NCI-H146 (cell line): ENCODE results near the gene CCDC144A.
"Not testable (repeated sequence)": the region's sequence is repeated elsewhere in the genome, so short reads cannot be mapped to it uniquely, and the experiment has no call there.

Experiments
- DNase-seq: peaks from one replicate; lab custom pipeline; 2025; lab: John Stamatoyannopoulos, UW

Gene CCDC144A

GRCh38 chr17:16689731-16690281 is at the start of gene CCDC144A:
TSS of gene CCDC144A (plus strand) at chr17:16690241. CDS start at chr17:16690401, 160 bp downstream.
- DNase-seq, result not testable (repeated sequence)

- no peak for DNase-seq
Measured at GRCh38 chr17:16649585-16649984, 40.5 kb upstream of the CCDC144A start.

GRCh38 chr17:16652252-16652651 is 37.8 kb upstream of the CCDC144A start:
- no peak for DNase-seq

GRCh38 chr17:16652847-16653366 is 37.1 kb upstream of the CCDC144A start:
- peak; percentile 5 for DNase-seq

GRCh38 chr17:16653367-16654041 is 36.5 kb upstream of the CCDC144A start, which contains the start of gene ZNF624:
TSS of gene ZNF624 (minus strand) at chr17:16653850.
- DNase-seq, result peak; percentile 95

GRCh38 chr17:16661217-16661616 is 28.8 kb upstream of the CCDC144A start:
- no peak for DNase-seq

- DNase-seq, result no peak
Measured at GRCh38 chr17:16662936-16663335, 27.1 kb upstream of the CCDC144A start.

GRCh38 chr17:16666553-16666906 is 23.5 kb upstream of the CCDC144A start:
- not testable (repeated sequence) for DNase-seq

GRCh38 chr17:16666907-16667636 is 23.0 kb upstream of the CCDC144A start:
- DNase-seq, result peak; percentile 30

GRCh38 chr17:16676676-16677268 is 13.3 kb upstream of the CCDC144A start:
- DNase-seq, result no peak

- peak; percentile 51 for DNase-seq
Measured at GRCh38 chr17:16683290-16684138, 6.5 kb upstream of the CCDC144A start.

- DNase-seq, result not testable (repeated sequence)
Measured at GRCh38 chr17:16686019-16686418, 4.0 kb upstream of the CCDC144A start.

- not testable (repeated sequence) for DNase-seq
Measured at GRCh38 chr17:16687151-16687550, 2.9 kb upstream of the CCDC144A start.

- DNase-seq, result not testable (repeated sequence)
Measured at GRCh38 chr17:16690447-16690846, 406 bp downstream of the CCDC144A start.

GRCh38 chr17:16697603-16698002 is 7.6 kb downstream of the CCDC144A start:
- DNase-seq, result not testable (repeated sequence)

GRCh38 chr17:16745492-16746203 is 55.6 kb downstream of the CCDC144A start:
- DNase-seq, result peak; percentile 5

- DNase-seq, result peak; percentile 31
Measured at GRCh38 chr17:16746571-16746970, 56.5 kb downstream of the CCDC144A start.

GRCh38 chr17:16750515-16750914 is 60.5 kb downstream of the CCDC144A start:
- not testable (repeated sequence) for DNase-seq

- peak; percentile 16 for DNase-seq
Measured at GRCh38 chr17:16751224-16751923, 61.3 kb downstream of the CCDC144A start.

- not testable (repeated sequence) for DNase-seq
Measured at GRCh38 chr17:16751924-16752287, 61.9 kb downstream of the CCDC144A start.
